ENCODE measurements around the gene CARD16. TPM values are rescaled to one million over a fixed set of nuclear protein-coding genes. Genes with fewer than 3 reads are reported as not detected.
"Not testable (repeated sequence)": the region's sequence is repeated elsewhere in the genome, so short reads cannot be mapped to it uniquely, and the experiment has no call there.

CARD16 gene
- total and polyA plus RNA-seq, 2 donors: 33.9 to 75.7 TPM

DNA sequence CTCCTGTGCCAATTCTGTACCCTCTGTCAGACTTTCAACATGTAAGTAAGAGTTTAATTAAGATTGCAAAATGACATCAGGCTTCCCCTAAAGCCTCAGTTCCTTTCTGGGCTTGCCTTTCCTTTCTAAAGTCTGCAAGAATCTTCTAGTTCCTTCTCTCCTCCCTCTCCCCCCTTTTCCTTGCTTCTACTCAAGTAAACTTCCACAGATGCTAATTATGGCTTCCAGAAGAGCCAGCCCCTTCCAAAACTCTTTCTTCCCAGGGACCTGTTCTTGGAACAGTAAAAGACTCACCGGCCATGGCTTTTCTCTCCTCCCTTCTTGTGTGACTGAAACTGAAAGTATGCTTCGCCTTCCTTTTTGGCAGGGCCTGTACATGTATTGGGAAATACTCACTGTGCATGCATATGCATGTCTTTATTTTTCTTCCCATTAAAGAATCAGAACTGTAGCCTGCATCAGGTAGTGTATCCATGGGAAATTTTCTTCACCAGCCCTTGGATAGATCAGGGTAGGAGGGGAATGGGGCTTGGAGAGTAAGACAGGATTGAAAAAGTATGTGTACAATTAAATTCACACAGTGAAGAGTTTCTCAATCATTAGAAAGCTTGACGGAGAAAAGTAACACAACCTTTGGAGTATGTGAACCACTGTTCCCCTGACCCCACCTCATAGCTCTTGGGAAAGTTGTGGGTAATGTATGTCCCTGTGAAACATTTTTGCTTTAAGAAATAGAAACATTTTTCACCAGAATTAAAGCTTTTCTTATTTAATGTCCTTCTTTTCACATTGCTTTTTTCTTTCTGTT lies 10.1 kb downstream of the CARD16 start, which contains the start of gene CASP1:
TSS of gene CASP1 (minus strand) at position 332 of the 808 bp plus-strand sequence. CDS start at position 301, 31 bp downstream.
- H3K27me3 ChIP-seq (ENCODE audit: control insufficient read depth in 2 of 2, insufficient read depth in 1 of 2, low read length in 1 of 2): no peaks in the 10 kb centered on the region
- WGBS: 33% methylated on average over 3 of the region's 3 CpGs
- peak in 7 of 9 donors; percentile 8 to 66 (median 22) for DNase-seq (ENCODE audit: low read depth in 6 of 9, low spot score in 9 of 9)
- peak within 1 kb of the TSS; percentile 60 to 69 for H3K27ac ChIP-seq (ENCODE audit: low read depth in 1 of 2, low read length in 1 of 2)
- H3K36me3 ChIP-seq (ENCODE audit: control insufficient read depth in 2 of 2, insufficient read depth in 2 of 2, low read length in 1 of 2): peaks cover 0 to 4% of the 10 kb centered on the region in 2 donors
- H3K9me3 ChIP-seq (ENCODE audit: control insufficient read depth in 2 of 2, insufficient read depth in 1 of 2, low read length in 1 of 2): no peaks in the 10 kb centered on the region
- peak within 1 kb of the TSS; percentile 15 to 32 for H3K4me3 ChIP-seq (ENCODE audit: low read length in 2 of 2)
- peaks cover 4 to 7% of the 10 kb centered on the region in 2 donors for H3K4me1 ChIP-seq (ENCODE audit: control insufficient read depth in 2 of 2, insufficient read depth in 2 of 2, low read length in 2 of 2)

DNA sequence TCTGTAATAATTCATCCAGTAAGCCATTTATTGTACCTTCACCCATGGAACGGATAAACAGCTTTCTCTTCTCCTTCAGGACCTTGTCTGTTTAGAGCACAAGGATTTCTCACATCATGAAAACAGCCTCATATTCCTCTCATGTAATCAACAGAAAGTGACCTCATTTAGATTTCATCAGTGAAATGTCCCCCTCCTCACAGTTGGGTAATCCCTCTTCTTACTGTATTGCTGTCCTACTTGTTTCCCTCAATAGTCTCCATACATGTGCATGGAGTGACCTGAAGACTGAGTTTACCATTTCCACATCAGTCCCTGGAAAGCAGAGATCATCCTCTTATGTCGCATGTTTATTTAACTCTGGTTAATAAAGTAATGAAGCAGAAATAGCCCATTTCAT lies 10.7 kb downstream of the CARD16 start:
- not testable (repeated sequence) for H3K4me1 ChIP-seq (ENCODE audit: control insufficient read depth in 2 of 2, insufficient read depth in 2 of 2, low read length in 2 of 2); H3K27me3 ChIP-seq (ENCODE audit: control insufficient read depth in 2 of 2, insufficient read depth in 1 of 2, low read length in 1 of 2); DNase-seq (ENCODE audit: low read depth in 6 of 9, low spot score in 9 of 9); H3K36me3 ChIP-seq (ENCODE audit: control insufficient read depth in 2 of 2, insufficient read depth in 2 of 2, low read length in 1 of 2); H3K9me3 ChIP-seq (ENCODE audit: control insufficient read depth in 2 of 2, insufficient read depth in 1 of 2, low read length in 1 of 2)
- peak overlapping the region in 1 of 2 donors; percentile 32 for H3K4me3 ChIP-seq (ENCODE audit: low read length in 2 of 2)
- peak overlapping the region in 1 of 2 donors; percentile 69 for H3K27ac ChIP-seq (ENCODE audit: low read depth in 1 of 2, low read length in 1 of 2)
- WGBS: 77% methylated on average over 2 of the region's 2 CpGs

GRCh38 chr11:105033781-105034180 lies 11.4 kb downstream of the CARD16 start:
- peak in 1 of 9 donors; percentile 26 for DNase-seq (ENCODE audit: low read depth in 6 of 9, low spot score in 9 of 9)
- Histone ChIP-seq H3K4me1 (ENCODE audit: control insufficient read depth in 2 of 2, insufficient read depth in 2 of 2, low read length in 2 of 2) (peaks cover 4 to 7% of the 10 kb centered on the region in 2 donors), H3K36me3 (ENCODE audit: control insufficient read depth in 2 of 2, insufficient read depth in 2 of 2, low read length in 1 of 2) (peaks cover 0 to 4% of the 10 kb centered on the region in 2 donors), H3K9me3 (ENCODE audit: control insufficient read depth in 2 of 2, insufficient read depth in 1 of 2, low read length in 1 of 2) (no peaks in the 10 kb centered on the region), H3K27ac (ENCODE audit: low read depth in 1 of 2, low read length in 1 of 2) (no peak overlapping the region), H3K4me3 (ENCODE audit: low read length in 2 of 2) (no peak overlapping the region), H3K27me3 (ENCODE audit: control insufficient read depth in 2 of 2, insufficient read depth in 1 of 2, low read length in 1 of 2) (no peaks in the 10 kb centered on the region)
- 93% methylated on average over 1 of the region's 1 CpG for WGBS

DNA sequence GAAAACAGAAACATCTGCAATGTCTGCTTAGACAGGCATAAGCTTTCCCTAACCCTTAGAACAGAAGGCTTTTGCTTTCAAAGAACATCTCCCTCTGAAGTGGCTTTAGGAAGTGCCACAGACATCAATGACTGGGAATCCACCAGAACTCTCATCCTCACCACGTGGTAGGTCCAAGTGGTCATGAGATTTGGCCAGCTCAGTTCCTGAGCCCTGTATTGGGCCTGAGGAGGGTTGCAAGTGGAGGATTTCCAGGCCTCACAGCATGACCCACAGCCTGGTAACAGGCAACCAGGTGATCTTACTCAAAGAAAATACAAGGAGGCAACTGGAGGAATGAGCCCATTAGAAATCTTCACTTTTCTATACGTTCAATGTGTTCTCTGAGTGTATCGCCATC lies 11.8 kb downstream of the CARD16 start:
- Histone ChIP-seq H3K4me1 (ENCODE audit: control insufficient read depth in 2 of 2, insufficient read depth in 2 of 2, low read length in 2 of 2) (peaks cover 4 to 7% of the 10 kb centered on the region in 2 donors), H3K27ac (ENCODE audit: low read depth in 1 of 2, low read length in 1 of 2) (no peak overlapping the region), H3K9me3 (ENCODE audit: control insufficient read depth in 2 of 2, insufficient read depth in 1 of 2, low read length in 1 of 2) (no peaks in the 10 kb centered on the region), H3K27me3 (ENCODE audit: control insufficient read depth in 2 of 2, insufficient read depth in 1 of 2, low read length in 1 of 2) (no peaks in the 10 kb centered on the region), H3K4me3 (ENCODE audit: low read length in 2 of 2) (no peak overlapping the region), H3K36me3 (ENCODE audit: control insufficient read depth in 2 of 2, insufficient read depth in 2 of 2, low read length in 1 of 2) (peaks cover 0 to 4% of the 10 kb centered on the region in 2 donors)
- 67% methylated on average over 3 of the region's 3 CpGs for WGBS
- DNase-seq (ENCODE audit: low read depth in 6 of 9, low spot score in 9 of 9): peak in 1 of 9 donors; percentile 14

GRCh38 chr11:105032495-105032894 lies 12.6 kb downstream of the CARD16 start:
- Histone ChIP-seq H3K9me3 (ENCODE audit: control insufficient read depth in 2 of 2, insufficient read depth in 1 of 2, low read length in 1 of 2) (no peaks in the 10 kb centered on the region), H3K4me3 (ENCODE audit: low read length in 2 of 2) (no peak overlapping the region), H3K27ac (ENCODE audit: low read depth in 1 of 2, low read length in 1 of 2) (no peak overlapping the region), H3K27me3 (ENCODE audit: control insufficient read depth in 2 of 2, insufficient read depth in 1 of 2, low read length in 1 of 2) (no peaks in the 10 kb centered on the region), H3K36me3 (ENCODE audit: control insufficient read depth in 2 of 2, insufficient read depth in 2 of 2, low read length in 1 of 2) (peaks cover 0 to 4% of the 10 kb centered on the region in 2 donors), H3K4me1 (ENCODE audit: control insufficient read depth in 2 of 2, insufficient read depth in 2 of 2, low read length in 2 of 2) (peaks cover 4 to 7% of the 10 kb centered on the region in 2 donors)
- no peak for DNase-seq (ENCODE audit: low read depth in 6 of 9, low spot score in 9 of 9)
- WGBS: 93% methylated on average over 2 of the region's 2 CpGs

DNA sequence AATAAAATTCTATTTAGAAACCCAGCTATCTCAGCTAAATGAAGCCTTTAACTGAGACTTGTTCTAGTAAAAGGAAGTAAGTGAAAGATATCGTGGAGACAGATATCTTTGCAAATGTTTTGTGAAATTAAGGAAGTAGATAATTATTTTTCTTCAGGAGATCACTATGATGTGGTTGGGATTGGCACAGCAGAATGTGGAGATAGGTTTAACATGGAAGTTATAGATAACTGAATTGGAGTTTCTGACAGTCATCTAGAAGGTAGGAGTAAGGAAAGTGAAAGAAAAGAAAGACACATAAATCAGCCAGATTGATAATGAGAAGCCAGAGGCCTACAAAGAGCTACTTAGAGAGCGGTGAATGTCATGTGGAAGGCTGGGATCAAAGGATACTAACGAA lies 17.5 kb downstream of the CARD16 start:
- no peak for DNase-seq (ENCODE audit: low read depth in 6 of 9, low spot score in 9 of 9)
- H3K4me1 ChIP-seq (ENCODE audit: control insufficient read depth in 2 of 2, insufficient read depth in 2 of 2, low read length in 2 of 2): no peaks in the 10 kb centered on the region
- WGBS: 55% methylated on average over 3 of the region's 3 CpGs
- H3K27me3 ChIP-seq (ENCODE audit: control insufficient read depth in 2 of 2, insufficient read depth in 1 of 2, low read length in 1 of 2): no peaks in the 10 kb centered on the region
- H3K9me3 ChIP-seq (ENCODE audit: control insufficient read depth in 2 of 2, insufficient read depth in 1 of 2, low read length in 1 of 2): no peaks in the 10 kb centered on the region
- H3K4me3 ChIP-seq (ENCODE audit: low read length in 2 of 2): no peak overlapping the region
- H3K27ac ChIP-seq (ENCODE audit: low read depth in 1 of 2, low read length in 1 of 2): no peak overlapping the region
- peaks cover 0 to 4% of the 10 kb centered on the region in 2 donors for H3K36me3 ChIP-seq (ENCODE audit: control insufficient read depth in 2 of 2, insufficient read depth in 2 of 2, low read length in 1 of 2)

DNA sequence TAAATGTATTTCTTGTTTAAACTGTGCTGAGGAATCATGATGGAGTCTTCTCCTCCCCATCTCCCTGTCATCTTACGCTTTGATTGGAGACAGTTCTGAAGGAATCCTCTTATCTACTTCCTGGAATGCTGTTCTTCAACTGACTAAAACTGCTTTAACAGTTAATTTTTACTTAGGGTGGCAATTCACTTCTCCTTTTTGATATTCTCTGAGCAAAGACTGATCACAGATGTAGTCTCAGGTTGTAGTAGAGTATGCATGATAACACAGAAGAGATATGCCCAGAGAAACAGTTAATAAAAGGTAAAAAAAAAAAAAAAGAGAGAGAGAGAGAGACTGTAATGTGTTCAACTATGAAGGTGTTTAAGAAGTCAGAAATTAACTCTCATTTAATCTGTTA lies 20.7 kb downstream of the CARD16 start:
- no peak overlapping the region for H3K27ac ChIP-seq (ENCODE audit: low read depth in 1 of 2, low read length in 1 of 2)

DNA sequence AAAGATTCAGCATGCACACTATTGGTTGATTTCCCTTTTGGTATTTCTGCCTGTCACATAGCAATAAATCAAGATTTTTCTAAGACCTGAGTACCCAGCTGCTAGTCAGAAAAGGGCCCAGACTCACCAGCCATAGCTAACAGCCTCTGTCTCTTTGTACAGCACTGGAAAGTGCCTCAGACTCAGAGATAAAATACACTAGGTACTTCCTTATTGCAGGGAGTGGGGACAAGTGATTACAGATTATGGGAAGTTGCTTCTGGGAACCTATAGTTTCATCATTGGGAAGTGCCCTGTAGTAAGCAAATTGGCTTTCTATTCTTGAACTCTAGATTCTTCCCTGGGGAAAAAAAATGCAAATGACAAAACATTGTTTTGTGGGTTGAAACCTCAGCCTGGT lies 22.1 kb downstream of the CARD16 start, which contains the start of gene CASP5:
TSS of gene CASP5 (minus strand) at position 166 of the 400 bp plus-strand sequence. CDS start at position 134, 32 bp downstream.
- H3K4me1 ChIP-seq (ENCODE audit: control insufficient read depth in 2 of 2, insufficient read depth in 2 of 2, low read length in 2 of 2): no peaks in the 10 kb centered on the region
- no peaks in the 10 kb centered on the region for H3K27me3 ChIP-seq (ENCODE audit: control insufficient read depth in 2 of 2, insufficient read depth in 1 of 2, low read length in 1 of 2)
- H3K4me3 ChIP-seq (ENCODE audit: low read length in 2 of 2): no peak within 1 kb of the TSS
- H3K9me3 ChIP-seq (ENCODE audit: control insufficient read depth in 2 of 2, insufficient read depth in 1 of 2, low read length in 1 of 2): no peaks in the 10 kb centered on the region
- H3K27ac ChIP-seq (ENCODE audit: low read depth in 1 of 2, low read length in 1 of 2): no peak within 1 kb of the TSS
- no peak for DNase-seq (ENCODE audit: low read depth in 6 of 9, low spot score in 9 of 9)
- H3K36me3 ChIP-seq (ENCODE audit: control insufficient read depth in 2 of 2, insufficient read depth in 2 of 2, low read length in 1 of 2): no peaks in the 10 kb centered on the region

More for the DNA sequence above, 20.7 kb downstream of the CARD16 start:
- no peak for DNase-seq (ENCODE audit: low read depth in 6 of 9, low spot score in 9 of 9)
- no peak overlapping the region for H3K4me3 ChIP-seq (ENCODE audit: low read length in 2 of 2)
- no peaks in the 10 kb centered on the region for H3K4me1 ChIP-seq (ENCODE audit: control insufficient read depth in 2 of 2, insufficient read depth in 2 of 2, low read length in 2 of 2)
- no peaks in the 10 kb centered on the region for H3K27me3 ChIP-seq (ENCODE audit: control insufficient read depth in 2 of 2, insufficient read depth in 1 of 2, low read length in 1 of 2)
- WGBS: 100% methylated on average over 1 of the region's 1 CpG
- H3K36me3 ChIP-seq (ENCODE audit: control insufficient read depth in 2 of 2, insufficient read depth in 2 of 2, low read length in 1 of 2): no peaks in the 10 kb centered on the region
- H3K9me3 ChIP-seq (ENCODE audit: control insufficient read depth in 2 of 2, insufficient read depth in 1 of 2, low read length in 1 of 2): no peaks in the 10 kb centered on the region

DNA sequence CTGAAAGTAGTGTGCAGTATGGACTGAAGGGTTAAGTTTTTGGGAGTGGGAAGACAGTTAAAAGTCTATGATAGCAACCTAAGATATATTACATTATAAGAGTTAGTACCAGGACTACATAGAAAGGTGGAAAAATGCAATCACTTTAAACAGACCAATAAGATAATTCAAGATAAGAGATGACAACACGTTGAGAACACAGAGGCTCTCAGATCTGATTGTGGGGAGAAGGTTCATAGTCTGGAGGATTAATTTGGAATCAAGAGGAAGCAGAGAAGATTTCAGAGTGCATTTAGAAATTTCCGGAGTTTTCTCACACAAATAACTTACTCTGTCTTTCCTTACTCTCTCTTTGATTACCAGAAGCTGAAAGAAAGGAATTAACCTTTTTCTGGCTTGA lies 22.6 kb downstream of the CARD16 start:
- no peak overlapping the region for H3K27ac ChIP-seq (ENCODE audit: low read depth in 1 of 2, low read length in 1 of 2)
- H3K4me1 ChIP-seq (ENCODE audit: control insufficient read depth in 2 of 2, insufficient read depth in 2 of 2, low read length in 2 of 2): no peaks in the 10 kb centered on the region
- WGBS: 42% methylated on average over 2 of the region's 2 CpGs
- no peaks in the 10 kb centered on the region for H3K36me3 ChIP-seq (ENCODE audit: control insufficient read depth in 2 of 2, insufficient read depth in 2 of 2, low read length in 1 of 2)
- no peak for DNase-seq (ENCODE audit: low read depth in 6 of 9, low spot score in 9 of 9)
- no peaks in the 10 kb centered on the region for H3K27me3 ChIP-seq (ENCODE audit: control insufficient read depth in 2 of 2, insufficient read depth in 1 of 2, low read length in 1 of 2)
- H3K4me3 ChIP-seq (ENCODE audit: low read length in 2 of 2): no peak overlapping the region
- H3K9me3 ChIP-seq (ENCODE audit: control insufficient read depth in 2 of 2, insufficient read depth in 1 of 2, low read length in 1 of 2): no peaks in the 10 kb centered on the region

Measured in thymus (tissue), 11 donors.